Right ventricle myocardium superior (tissue), 1 donor: ENCODE measurements around the gene UBE2Q2. TPM values are rescaled to one million over a fixed set of nuclear protein-coding genes. Genes with fewer than 3 reads are reported as not detected.

Experiments
- ATAC-seq: fragments of 200-7000 bp; cut with Tn5 transposase; one replicate; pipeline ENCODE4 v1.9.1; 2020; ENCODE audit warnings: mild to moderate bottlenecking; ENCODE audit not compliant: poor library complexity
- DNase-seq: peaks from one replicate; pipeline ENCODE4 v3.0.0-alpha.2; 2020
- intact Hi-C: fragments of 100-400 bp; cut with DNase I; formaldehyde crosslinking; loops from one replicate; pipeline ENCODE4 v1.11.2; 2022
- total RNA-seq: library from RNA; stranded (reverse); fragmentation: NEBNext Ultra II Directional; extraction: Animal tissue kit (Norgen Biotek cat#: 25700); gene quantifications from one replicate; pipeline ENCODE4 v1.2.1, GENCODE V29; 2021
- donor health status: DM: no; HTN: yes; CAD: no; lungs with severe emphysema.

The UBE2Q2 gene
- total RNA-seq, 1 donor from 2014 or later: 21.1 TPM

GRCh38 chr15:75821786-75822345, 21.4 kb upstream of the UBE2Q2 start:
- DNase-seq (no peak), ATAC-seq (no peak)
- intact Hi-C loops: no loop called here

DNA sequence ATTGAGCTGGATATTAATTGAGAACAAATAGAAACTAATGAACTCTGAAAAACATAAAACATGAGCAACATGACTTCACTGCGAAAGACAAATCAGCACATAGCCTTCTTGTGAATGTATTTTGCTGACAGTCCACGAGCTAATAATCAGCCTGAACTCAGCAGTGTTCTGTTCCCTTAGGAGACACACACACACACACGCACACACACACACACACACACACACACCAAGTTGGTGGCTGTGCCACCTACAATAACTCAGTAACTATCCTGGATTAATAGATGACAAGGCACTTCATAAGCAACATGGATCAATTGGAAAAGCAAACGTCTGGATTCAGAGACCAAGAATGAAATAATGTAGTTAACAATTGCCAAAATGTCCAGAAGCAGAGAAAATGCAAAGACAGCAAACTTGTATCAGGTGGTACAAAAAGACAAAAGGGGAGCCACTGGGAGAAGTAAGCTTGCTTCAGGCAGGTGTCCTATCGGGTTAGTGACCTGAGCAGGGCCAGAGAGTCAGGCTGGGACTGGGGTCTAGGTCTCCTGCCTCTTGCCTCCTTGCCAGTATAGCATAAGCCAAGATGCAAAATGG, 20.5 kb upstream of the UBE2Q2 start:
- intact Hi-C loops: no loop called here
- no peak for DNase-seq
- ATAC-seq: no peak

GRCh38 chr15:75823860-75824613, 19.2 kb upstream of the UBE2Q2 start:
- DNase-seq (no peak), ATAC-seq (no peak)
- intact Hi-C loops: no loop called here

DNA sequence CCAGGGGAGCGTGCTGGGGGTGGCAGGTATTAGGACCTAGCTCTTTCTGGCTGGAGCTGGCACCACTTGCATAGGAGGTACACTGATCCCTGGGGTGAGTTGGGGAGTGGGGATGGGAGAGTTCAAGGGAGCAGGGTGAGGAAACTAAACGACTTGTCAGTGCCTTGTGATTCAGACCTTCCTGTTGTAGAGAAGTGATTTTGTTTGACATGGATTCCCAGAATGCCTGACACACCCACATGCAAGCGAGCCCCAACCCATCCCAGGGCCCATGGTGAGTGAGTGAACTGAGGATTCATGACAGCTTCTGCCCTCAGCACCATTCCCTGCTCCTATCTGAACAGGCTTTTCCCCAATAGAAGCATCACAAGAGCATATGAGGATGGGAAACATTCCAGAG, 15.6 kb upstream of the UBE2Q2 start:
- no peak for ATAC-seq
- intact Hi-C loops: no loop called here
- no peak for DNase-seq

DNA sequence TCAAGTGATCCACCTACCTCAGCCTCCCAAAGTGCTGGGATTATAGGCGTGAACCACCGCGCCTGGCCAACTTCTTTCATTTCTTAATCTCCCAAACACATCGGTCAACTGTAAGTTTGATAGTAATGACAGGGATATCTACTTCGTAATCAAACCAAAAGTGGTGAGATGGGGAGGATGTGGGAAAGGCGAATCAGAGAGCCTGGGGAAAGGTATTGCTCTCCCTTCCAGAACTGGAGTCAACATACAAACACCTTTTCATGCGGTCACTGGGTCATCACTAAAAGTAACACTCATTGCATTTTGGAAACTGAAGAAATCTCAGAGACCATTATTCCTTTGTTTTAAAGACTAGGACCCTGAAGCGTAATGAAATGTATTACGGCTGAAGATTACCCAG, 14.8 kb upstream of the UBE2Q2 start:
- ATAC-seq (no peak), DNase-seq (no peak)
- intact Hi-C loops: no loop called here

GRCh38 chr15:75830910-75831805, 12.1 kb upstream of the UBE2Q2 start:
- DNase-seq: no peak
- ATAC-seq: no peak
- intact Hi-C loops: no loop called here

DNA sequence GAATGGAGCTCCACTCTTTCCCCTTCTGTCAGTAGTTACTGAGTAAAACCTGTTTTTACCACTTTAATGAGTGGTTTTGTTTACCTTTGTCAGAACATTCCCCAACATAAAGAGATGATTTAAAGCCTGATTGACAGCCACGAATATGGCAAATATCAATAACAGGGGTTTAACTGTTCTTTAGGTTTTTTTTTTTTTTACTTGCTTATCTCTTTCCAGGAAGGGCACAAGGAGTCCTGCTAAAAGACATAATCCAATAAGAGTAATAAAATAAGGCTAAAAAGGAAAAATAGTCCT, 11.5 kb upstream of the UBE2Q2 start:
- ATAC-seq: no peak
- DNase-seq: no peak
- intact Hi-C loops: no loop called here

DNA sequence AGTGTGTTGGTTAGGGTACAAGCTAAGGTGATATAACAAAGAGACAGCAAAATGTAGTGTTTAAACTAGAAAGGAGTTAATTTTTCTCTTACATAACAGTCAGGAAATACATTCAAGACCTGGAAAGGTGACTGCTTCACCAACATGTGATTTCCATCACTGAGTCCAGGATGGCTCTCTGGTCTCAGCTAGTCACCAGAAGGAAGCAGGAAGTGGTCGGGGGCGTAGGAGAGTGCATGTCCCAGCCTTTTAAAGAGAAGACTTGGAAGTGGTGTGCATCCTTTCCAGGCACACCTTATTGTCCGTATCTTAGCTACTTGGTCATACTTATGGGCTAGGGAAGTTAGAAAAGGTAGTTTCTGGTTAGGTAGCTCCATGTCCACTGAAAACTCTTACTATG, 11.1 kb upstream of the UBE2Q2 start:
- ATAC-seq (no peak), DNase-seq (no peak)
- intact Hi-C loops: no loop called here

DNA sequence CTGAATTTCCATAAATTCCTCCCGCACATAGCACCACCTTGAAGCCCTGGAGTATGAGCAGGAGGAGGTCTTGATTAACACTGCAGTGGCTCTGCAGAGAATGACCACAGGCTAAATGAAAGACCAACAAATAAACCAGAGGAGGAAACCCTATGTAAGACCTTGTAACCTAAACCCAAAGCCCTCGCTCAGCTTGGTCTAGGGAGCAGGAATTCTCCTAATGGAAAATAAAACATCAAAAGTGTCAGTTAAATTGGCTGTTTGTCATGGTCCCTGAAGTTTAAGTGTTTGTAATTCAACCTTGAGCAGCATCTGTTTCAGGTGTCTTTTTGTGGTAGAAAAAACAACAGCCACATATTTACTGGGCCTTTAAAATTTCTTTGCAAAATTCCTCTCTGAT, 9.2 kb upstream of the UBE2Q2 start:
- DNase-seq (no peak), ATAC-seq (no peak)
- intact Hi-C loops: no loop called here

- intact Hi-C loops: no loop called here
- DNase-seq: no peak
- peak; percentile 51 for ATAC-seq
These were observed 7.0 kb upstream of the UBE2Q2 start for GRCh38 chr15:75835990-75836958.

GRCh38 chr15:75836959-75837334, 6.3 kb upstream of the UBE2Q2 start:
- peak; percentile 54 for ATAC-seq
- intact Hi-C loops: no loop called here
- peak; percentile 42 for DNase-seq

- peak; percentile 8 for ATAC-seq
- DNase-seq: no peak
These were observed 2.6 kb upstream of the UBE2Q2 start for GRCh38 chr15:75840659-75841058.

GRCh38 chr15:75841626-75842025, 1.6 kb upstream of the UBE2Q2 start:
- DNase-seq (no peak), ATAC-seq (no peak)
- intact Hi-C loops: no loop called here

More at GRCh38 chr15:75840659-75841058, 2.6 kb upstream of the UBE2Q2 start:
- intact Hi-C loops: no loop called here

DNA sequence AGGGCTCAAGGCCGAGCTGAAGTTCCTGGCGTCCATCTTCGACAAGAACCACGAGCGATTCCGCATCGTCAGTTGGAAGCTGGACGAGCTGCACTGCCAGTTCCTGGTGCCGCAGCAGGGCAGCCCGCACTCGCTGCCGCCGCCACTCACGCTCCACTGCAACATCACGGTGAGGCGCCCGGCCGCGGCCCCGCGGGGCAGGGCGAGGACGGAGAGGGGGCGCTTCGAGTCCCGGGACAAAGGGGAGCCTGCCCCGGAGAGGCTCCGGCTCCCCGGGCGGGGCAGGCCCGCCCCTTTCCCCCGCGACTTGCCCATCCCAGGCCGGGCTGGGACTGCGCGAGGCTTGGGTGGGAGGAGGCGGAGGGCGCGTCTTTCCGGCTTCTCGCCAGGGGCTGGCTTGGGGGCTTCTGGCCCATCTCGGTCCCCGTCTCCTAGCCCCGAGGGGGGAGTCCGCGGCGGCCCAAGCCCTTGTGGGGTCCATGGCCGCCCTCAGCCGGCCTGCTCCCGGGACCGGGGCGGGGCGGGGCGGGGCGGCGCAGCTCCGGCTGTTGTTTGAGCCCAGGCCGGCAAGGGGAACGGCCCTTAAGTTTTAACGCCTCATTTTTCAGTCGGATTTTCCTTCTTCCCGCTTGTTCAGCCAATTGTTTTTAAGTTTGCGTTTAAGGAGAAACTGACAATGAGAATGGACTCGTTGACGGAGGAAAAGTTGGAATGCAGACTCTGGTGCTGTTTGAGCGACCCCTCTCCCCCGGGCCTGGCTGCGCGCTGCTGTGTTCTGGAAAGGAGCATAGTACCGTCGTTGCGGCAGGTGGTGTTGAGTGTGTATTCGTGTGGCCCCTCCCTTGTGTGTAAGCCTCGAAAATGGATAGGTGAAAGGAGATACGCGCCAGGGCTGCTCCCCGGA, 683 bp downstream of the UBE2Q2 start:
- peak; percentile 70 for DNase-seq
- ATAC-seq: peak; percentile 83
- intact Hi-C loops: no loop called here

- no peak for ATAC-seq
- no peak for DNase-seq
- intact Hi-C loops: no loop called here
These were observed 1.5 kb downstream of the UBE2Q2 start for GRCh38 chr15:75844629-75845335.

DNA sequence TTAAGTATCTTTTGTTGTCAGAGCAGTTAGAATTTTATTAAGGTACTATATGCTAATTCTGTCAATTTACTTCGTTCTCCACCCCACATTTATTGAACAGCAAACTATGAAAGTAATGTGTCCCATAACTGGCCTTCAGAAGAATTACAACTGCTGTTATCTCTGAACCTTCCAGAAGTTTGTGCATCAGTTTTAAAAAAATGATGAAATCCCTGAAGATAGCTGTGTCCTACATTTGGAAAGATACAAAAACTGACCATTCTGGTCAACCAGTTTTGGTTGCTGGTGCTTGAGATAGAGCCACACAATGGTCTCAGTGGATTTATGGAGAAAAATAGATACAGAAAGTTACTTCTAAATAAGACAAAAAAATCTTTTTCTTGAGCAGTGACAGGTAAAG, 5.9 kb downstream of the UBE2Q2 start:
- DNase-seq (no peak), ATAC-seq (no peak)
- intact Hi-C loops: no loop called here

DNA sequence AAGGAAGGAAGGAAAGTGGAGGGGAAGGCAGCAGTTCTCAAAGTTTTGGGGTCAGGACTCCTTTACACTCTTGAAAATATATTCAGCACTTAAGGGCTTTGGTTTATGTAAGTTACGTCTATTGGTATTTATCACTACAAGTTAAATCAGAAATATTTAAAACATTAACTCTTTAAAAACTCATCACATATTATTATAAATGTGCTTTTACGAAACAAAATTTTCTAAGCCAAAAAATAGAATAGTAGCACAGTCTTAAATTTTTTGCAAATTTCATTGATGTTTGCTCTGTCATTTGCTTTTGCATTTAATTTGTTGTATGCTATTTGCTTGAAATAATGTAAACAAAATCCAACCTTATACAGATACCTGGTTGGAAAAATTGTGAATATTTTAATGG, 7.5 kb downstream of the UBE2Q2 start:
- DNase-seq: no peak
- no peak for ATAC-seq

More for the DNA sequence above, 7.5 kb downstream of the UBE2Q2 start:
- intact Hi-C loops: no loop called here
